CD14-positive monocyte (primary cell): ENCODE measurements around the gene LRRTM4. TPM values are rescaled to one million over a fixed set of nuclear protein-coding genes. Genes with fewer than 3 reads are reported as not detected.

ENCODE experiments used
- DNase-seq, 3 donors: peaks; one replicate each; pipeline ENCODE4 v3.0.0-alpha.2; 2011 to 2022
- H2AFZ ChIP-seq: 2 replicates; pipeline ENCODE4 v1.6.0; 2012; ENCODE audit warnings: mild to moderate bottlenecking, low read depth, low read length, inconsistent platforms; ENCODE audit not compliant: insufficient read depth, poor library complexity, severe bottlenecking
- H3K27ac ChIP-seq, 2 donors: 1 replicate in 1 of 2; 2 replicates in 1 of 2; pipeline ENCODE4 v1.5.1; 2012 to 2013; ENCODE audit warnings: low read length in 2 of 2, control low read depth in 1 of 2, inconsistent platforms in 1 of 2, low read depth in 1 of 2, mild to moderate bottlenecking in 1 of 2
- H3K27me3 ChIP-seq, 2 donors: one replicate each; pipeline versions ENCODE4 v1.6.0 to v1.6.1; 2011 to 2013; ENCODE audit warnings: low read length in 2 of 2; ENCODE audit not compliant: control insufficient read depth in 2 of 2, insufficient read depth in 2 of 2
- H3K36me3 ChIP-seq, 2 donors: replicated peaks in 1 of 2; 1 replicate in 1 of 2; 2 replicates in 1 of 2; pipeline versions ENCODE4 v1.5.1 to v1.6.1; 2012 to 2013; ENCODE audit warnings: low read length in 2 of 2, control low read depth in 1 of 2, inconsistent platforms in 1 of 2, mild to moderate bottlenecking in 1 of 2; ENCODE audit not compliant: insufficient read depth in 2 of 2, control insufficient read depth in 1 of 2
- H3K4me1 ChIP-seq, 2 donors: 1 replicate in 1 of 2; 2 replicates in 1 of 2; pipeline versions ENCODE4 v1.5.1 to v1.6.1; 2012 to 2013; ENCODE audit warnings: low read length in 2 of 2, control low read depth in 1 of 2, inconsistent platforms in 1 of 2, mild to moderate bottlenecking in 1 of 2, moderate library complexity in 1 of 2; ENCODE audit not compliant: insufficient read depth in 2 of 2, control insufficient read depth in 1 of 2
- H3K4me2 ChIP-seq: replicated peaks from 2 replicates; pipeline ENCODE3; 2012; ENCODE audit warnings: low read length, moderate library complexity, mild to moderate bottlenecking; ENCODE audit not compliant: poor library complexity, severe bottlenecking; ENCODE audit errors: extremely low read depth
- H3K4me3 ChIP-seq, 3 experiments: fragments of 200-600 bp in 1 of 3; sonication (generic) in 1 of 3; replicated peaks in 1 of 3; 1 replicate in 2 of 3; 2 replicates in 1 of 3; pipeline ENCODE4 v1.5.1; 2011 to 2013; ENCODE audit warnings: low read length in 3 of 3, mild to moderate bottlenecking in 3 of 3, control low read depth in 2 of 3, low read depth in 2 of 3, inconsistent platforms in 1 of 3, moderate library complexity in 1 of 3
- H3K79me2 ChIP-seq: 2 replicates; pipeline ENCODE4 v1.6.0; 2012; ENCODE audit warnings: mild to moderate bottlenecking, control low read depth, inconsistent platforms, low read length, moderate library complexity; ENCODE audit not compliant: insufficient read depth
- H3K9ac ChIP-seq: 2 replicates; pipeline ENCODE4 v1.6.0; 2017; ENCODE audit warnings: low read length, mild to moderate bottlenecking; ENCODE audit not compliant: insufficient read depth, poor library complexity, severe bottlenecking
- H3K9me3 ChIP-seq, 2 donors: replicated peaks in 1 of 2; 1 replicate in 1 of 2; 2 replicates in 1 of 2; pipeline versions ENCODE4 v1.5.1 to v1.6.1; 2012 to 2013; ENCODE audit warnings: low read length in 2 of 2, control low read depth in 1 of 2; ENCODE audit not compliant: control insufficient read depth in 1 of 2, insufficient read depth in 1 of 2
- H4K20me1 ChIP-seq: 2 replicates; pipeline ENCODE4 v1.6.0; 2012; ENCODE audit warnings: mild to moderate bottlenecking, low read length, control low read depth, moderate library complexity; ENCODE audit not compliant: insufficient read depth
- H3K27ac Mint-ChIP-seq, 7 donors: one replicate each; pipeline ENCODE4 v1.8.0; 2020; ENCODE audit warnings: mild to moderate bottlenecking in 7 of 7, mixed read lengths in 7 of 7, moderate library complexity in 6 of 7, inconsistent platforms in 2 of 7
- H3K27me3 Mint-ChIP-seq, 3 donors: one replicate each; pipeline ENCODE4 v1.8.0; 2021 to 2022; ENCODE audit warnings: low read depth in 3 of 3, mild to moderate bottlenecking in 3 of 3, mixed read lengths in 3 of 3, moderate library complexity in 3 of 3, inconsistent platforms in 1 of 3
- H3K36me3 Mint-ChIP-seq, 2 donors: one replicate each; pipeline ENCODE4 v1.8.0; 2020; ENCODE audit warnings: mixed read lengths in 2 of 2, inconsistent platforms in 1 of 2, mild to moderate bottlenecking in 1 of 2
- H3K4me1 Mint-ChIP-seq: one replicate; pipeline ENCODE4 v1.8.0; 2020; ENCODE audit warnings: mild to moderate bottlenecking, mixed read lengths
- H3K4me3 Mint-ChIP-seq, 2 donors: one replicate each; pipeline ENCODE4 v1.8.0; 2020; ENCODE audit warnings: mild to moderate bottlenecking in 2 of 2, mixed read lengths in 2 of 2, moderate library complexity in 1 of 2
- H3K9me3 Mint-ChIP-seq, 7 donors: one replicate each; pipeline ENCODE4 v1.8.0; 2020 to 2022; ENCODE audit warnings: mixed read lengths in 7 of 7, mild to moderate bottlenecking in 6 of 7, moderate library complexity in 6 of 7, inconsistent platforms in 2 of 7
- CTCF ChIP-seq: fragments of 200-600 bp; IDR thresholded peaks from one replicate; pipeline ENCODE4 v1.8.0; 2022; ENCODE audit warnings: antibody characterized with exemption, mild to moderate bottlenecking
- WGBS: methylation state at CpG from one replicate; pipeline ENCODE4 v1.1.5; 2013; ENCODE audit warnings: missing lambda C conversion rate; ENCODE audit not compliant: insufficient coverage; 5-methylcytosine and 5-hydroxymethylcytosine counted together
- intact Hi-C, 2 donors: fragments of 100-400 bp; cut with micrococcal nuclease; formaldehyde crosslinking; loops; one replicate each; pipeline versions ENCODE4 v1.15.0 to v1.15.1; 2023
- polyA plus RNA-seq, 3 donors: library from polyadenylated mRNA; depleted of rRNA in 1 of 3; unstranded in 2 of 3; stranded (reverse) in 1 of 3; fragments of 300-500 nt in 2 of 3; fragments of >200 nt in 1 of 3; fragmentation: Illumina TruSeq in 2 of 3; gene quantifications; 1 replicate in 2 of 3; 2 replicates in 1 of 3; pipeline ENCODE4 v1.2.3, GENCODE V29; 2012 to 2021

LRRTM4 gene
- polyA plus RNA-seq, 3 donors = not detected

GRCh38 chr2:77127345-77127744, 394.8 kb downstream of the LRRTM4 start:
- intact Hi-C loops = no loop called here
- Mint-ChIP-seq H3K9me3 (peaks cover 0 to 5% (median 0%) of the 10 kb centered on the region in 7 donors), H3K27me3 (no peaks in the 10 kb centered on the region)

GRCh38 chr2:77121518-77121917, 400.7 kb downstream of the LRRTM4 start:
- H3K27me3 Mint-ChIP-seq = no peaks in the 10 kb centered on the region
- intact Hi-C loops = no loop called here
- H3K27ac Mint-ChIP-seq = no peak overlapping the region
- no peaks in the 10 kb centered on the region for H3K36me3 Mint-ChIP-seq
- no peak overlapping the region for H3K4me3 Mint-ChIP-seq
- H3K9me3 ChIP-seq = no peaks in the 10 kb centered on the region
- H3K9me3 Mint-ChIP-seq = peaks cover 0 to 2% (median 0%) of the 10 kb centered on the region in 7 donors
- no peak for TF ChIP-seq CTCF
- no peaks in the 10 kb centered on the region for H3K79me2 ChIP-seq
- H3K4me1 ChIP-seq = no peaks in the 10 kb centered on the region
- no peak overlapping the region for H3K4me3 ChIP-seq
- no peak overlapping the region for H3K9ac ChIP-seq
- no peaks in the 10 kb centered on the region for H3K4me1 Mint-ChIP-seq
- WGBS = no CpG with 5 or more reads among the region's 3 CpGs
- no peaks in the 10 kb centered on the region for H4K20me1 ChIP-seq
- no peaks in the 10 kb centered on the region for H3K27me3 ChIP-seq
- DNase-seq = no peak
- no peak overlapping the region for H3K27ac ChIP-seq
- no peaks in the 10 kb centered on the region for H3K36me3 ChIP-seq
- H2AFZ ChIP-seq = no peak overlapping the region
- H3K4me2 ChIP-seq = no peak overlapping the region

More at GRCh38 chr2:77127345-77127744, 394.8 kb downstream of the LRRTM4 start:
- H3K79me2 ChIP-seq = no peaks in the 10 kb centered on the region
- no peak for DNase-seq
- no peak for TF ChIP-seq CTCF
- Mint-ChIP-seq H3K4me1 (no peaks in the 10 kb centered on the region), H3K36me3 (no peaks in the 10 kb centered on the region), H3K4me3 (no peak overlapping the region), H3K27ac (no peak overlapping the region)
- no peaks in the 10 kb centered on the region for H4K20me1 ChIP-seq
- H3K4me1 ChIP-seq = no peaks in the 10 kb centered on the region
- no peak overlapping the region for H3K27ac ChIP-seq
- no peak overlapping the region for H3K4me2 ChIP-seq
- H3K4me3 ChIP-seq = no peak overlapping the region
- no peak overlapping the region for H3K9ac ChIP-seq
- H3K36me3 ChIP-seq = no peaks in the 10 kb centered on the region
- H2AFZ ChIP-seq = no peak overlapping the region
- H3K27me3 ChIP-seq = no peaks in the 10 kb centered on the region
- peaks cover 0 to 2% of the 10 kb centered on the region in 2 donors for H3K9me3 ChIP-seq
